Measurements from ENCODE around the gene OTUD3.

OTUD3 gene

DNA sequence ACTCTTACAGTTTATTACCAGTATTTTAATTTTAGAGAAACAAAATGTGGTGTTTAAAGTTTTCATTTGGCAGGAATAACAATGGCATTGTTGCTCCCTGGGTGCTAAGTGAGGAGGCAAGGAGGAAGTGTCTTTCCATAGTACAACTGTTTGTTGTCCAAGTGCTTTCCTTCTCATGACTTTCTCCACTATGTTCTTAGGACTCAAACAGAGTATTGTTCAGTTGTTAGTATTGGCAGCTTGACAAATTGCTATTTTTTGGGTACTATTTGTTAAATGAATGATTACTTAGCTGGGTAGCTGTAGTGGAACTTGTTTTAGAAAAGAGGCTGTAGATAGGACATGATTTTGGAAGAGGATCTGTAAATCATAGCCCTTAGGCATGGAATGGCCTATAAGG is 7.5 kb downstream of the OTUD3 start:
- in situ Hi-C loops (cut with MboI; ENCODE audit: low pct_unique_long_range_greater_than_20kb, low sequenced_read_pairs, unreplicated experiment): no loop called here
- TF ChIP-seq, protein P1, sequence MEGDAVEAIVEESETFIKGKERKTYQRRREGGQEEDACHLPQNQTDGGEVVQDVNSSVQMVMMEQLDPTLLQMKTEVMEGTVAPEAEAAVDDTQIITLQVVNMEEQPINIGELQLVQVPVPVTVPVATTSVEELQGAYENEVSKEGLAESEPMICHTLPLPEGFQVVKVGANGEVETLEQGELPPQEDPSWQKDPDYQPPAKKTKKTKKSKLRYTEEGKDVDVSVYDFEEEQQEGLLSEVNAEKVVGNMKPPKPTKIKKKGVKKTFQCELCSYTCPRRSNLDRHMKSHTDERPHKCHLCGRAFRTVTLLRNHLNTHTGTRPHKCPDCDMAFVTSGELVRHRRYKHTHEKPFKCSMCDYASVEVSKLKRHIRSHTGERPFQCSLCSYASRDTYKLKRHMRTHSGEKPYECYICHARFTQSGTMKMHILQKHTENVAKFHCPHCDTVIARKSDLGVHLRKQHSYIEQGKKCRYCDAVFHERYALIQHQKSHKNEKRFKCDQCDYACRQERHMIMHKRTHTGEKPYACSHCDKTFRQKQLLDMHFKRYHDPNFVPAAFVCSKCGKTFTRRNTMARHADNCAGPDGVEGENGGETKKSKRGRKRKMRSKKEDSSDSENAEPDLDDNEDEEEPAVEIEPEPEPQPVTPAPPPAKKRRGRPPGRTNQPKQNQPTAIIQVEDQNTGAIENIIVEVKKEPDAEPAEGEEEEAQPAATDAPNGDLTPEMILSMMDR (IDR thresholded peaks at IDR 0.05; ENCODE audit: extremely low read depth, insufficient read depth, missing control alignments): no peak
- no peak for DNase-seq (ENCODE audit: low spot score)

DNA sequence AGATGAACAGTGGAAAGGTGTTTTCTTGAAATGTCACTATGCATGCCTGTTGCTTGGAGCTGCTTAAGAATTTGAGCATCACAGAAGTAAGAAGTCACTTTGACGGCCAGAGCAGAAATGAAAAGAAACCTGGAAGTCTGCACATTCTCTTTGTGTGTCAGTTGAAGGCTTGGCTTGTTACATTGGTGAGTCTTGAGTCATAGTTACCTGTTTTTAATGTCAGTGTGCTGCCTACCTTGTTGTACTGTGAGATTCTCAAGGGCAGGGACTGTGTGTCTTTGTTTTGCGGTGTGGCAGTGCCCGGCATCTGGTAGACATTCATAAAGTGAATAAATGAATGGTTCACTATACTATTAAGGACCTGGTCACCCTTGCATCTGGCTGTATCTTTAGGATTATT is 9.9 kb downstream of the OTUD3 start:
- TF ChIP-seq, protein P1 (IDR thresholded peaks at IDR 0.05; ENCODE audit: extremely low read depth, insufficient read depth, missing control alignments): no peak
- no peak for DNase-seq (ENCODE audit: low spot score)
- in situ Hi-C loops (cut with MboI; ENCODE audit: low pct_unique_long_range_greater_than_20kb, low sequenced_read_pairs, unreplicated experiment): no loop called here

DNA sequence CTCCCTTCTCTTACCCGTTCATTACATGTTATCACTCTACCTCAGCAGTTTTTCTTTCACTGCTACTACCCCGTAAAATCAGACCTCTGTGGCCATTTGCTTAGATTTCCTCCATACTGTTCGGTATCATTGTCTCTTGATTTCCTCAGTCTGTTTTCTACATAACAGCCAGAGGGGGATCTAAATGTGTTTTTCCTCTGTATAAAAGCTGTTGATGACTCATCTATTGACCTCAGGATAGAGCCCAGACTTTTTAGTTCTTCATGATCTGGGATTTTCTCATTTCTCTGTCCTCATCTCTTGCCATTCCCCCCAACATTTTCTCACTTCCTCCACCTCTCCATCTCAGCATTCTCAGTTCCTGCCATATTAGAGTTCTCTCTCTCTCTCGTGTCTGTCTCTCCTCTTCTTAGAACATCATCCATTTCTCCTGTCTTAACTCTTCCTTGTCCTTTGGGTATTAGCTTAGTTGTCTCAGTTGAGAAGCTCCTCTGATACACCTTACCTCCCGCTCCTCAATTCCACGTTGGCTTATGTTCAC is 10.5 kb downstream of the OTUD3 start:
- no peak for DNase-seq (ENCODE audit: low spot score)
- TF ChIP-seq, protein P1 (IDR thresholded peaks at IDR 0.05; ENCODE audit: extremely low read depth, insufficient read depth, missing control alignments): no peak
- in situ Hi-C loops (cut with MboI; ENCODE audit: low pct_unique_long_range_greater_than_20kb, low sequenced_read_pairs, unreplicated experiment): no loop called here

DNA sequence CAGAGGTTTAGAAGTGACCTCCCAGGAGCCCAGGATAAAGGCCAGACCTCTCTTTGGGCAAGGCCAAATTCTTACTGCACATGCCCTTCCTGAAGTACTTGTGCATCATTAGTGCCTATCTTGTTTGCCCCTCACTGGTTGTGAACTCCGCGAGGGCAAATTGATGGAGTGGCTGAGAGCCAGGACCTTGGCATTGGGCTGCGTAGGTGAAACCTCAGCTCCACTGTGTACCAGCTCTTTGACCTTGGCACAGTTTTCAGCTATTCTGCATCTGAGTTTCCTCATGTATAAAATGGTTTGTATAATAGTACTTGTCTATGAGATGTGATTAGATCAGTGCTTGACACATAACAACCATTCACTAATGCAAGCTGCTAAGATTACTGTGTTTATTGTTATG is 11.5 kb downstream of the OTUD3 start:
- TF ChIP-seq, protein P1 (IDR thresholded peaks at IDR 0.05; ENCODE audit: extremely low read depth, insufficient read depth, missing control alignments): no peak
- in situ Hi-C loops (cut with MboI; ENCODE audit: low pct_unique_long_range_greater_than_20kb, low sequenced_read_pairs, unreplicated experiment): no loop called here

DNA sequence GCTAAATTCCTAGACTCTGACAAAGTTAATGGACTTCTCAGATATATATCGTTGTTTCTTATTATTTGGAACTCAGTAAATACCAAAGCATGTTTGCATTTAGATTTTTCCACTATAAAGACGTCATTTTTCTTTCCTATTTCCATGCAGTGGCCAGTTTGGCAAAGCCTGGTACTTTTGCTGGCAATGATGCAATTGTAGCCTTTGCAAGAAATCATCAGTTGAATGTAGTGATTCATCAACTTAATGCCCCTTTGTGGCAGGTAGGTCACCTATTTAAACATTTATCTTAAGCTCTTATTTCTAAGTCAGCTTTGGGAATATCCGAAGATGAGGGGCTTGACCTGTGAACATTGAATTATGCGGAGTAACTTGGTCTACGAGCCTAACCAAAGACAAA is 12.0 kb downstream of the OTUD3 start:
- no peak for DNase-seq (ENCODE audit: low spot score)
- in situ Hi-C loops (cut with MboI; ENCODE audit: low pct_unique_long_range_greater_than_20kb, low sequenced_read_pairs, unreplicated experiment): no loop called here
- TF ChIP-seq, protein P1 (IDR thresholded peaks at IDR 0.05; ENCODE audit: extremely low read depth, insufficient read depth, missing control alignments): no peak

More for the DNA sequence above, 11.5 kb downstream of the OTUD3 start:
- DNase-seq (ENCODE audit: low spot score): no peak

DNA sequence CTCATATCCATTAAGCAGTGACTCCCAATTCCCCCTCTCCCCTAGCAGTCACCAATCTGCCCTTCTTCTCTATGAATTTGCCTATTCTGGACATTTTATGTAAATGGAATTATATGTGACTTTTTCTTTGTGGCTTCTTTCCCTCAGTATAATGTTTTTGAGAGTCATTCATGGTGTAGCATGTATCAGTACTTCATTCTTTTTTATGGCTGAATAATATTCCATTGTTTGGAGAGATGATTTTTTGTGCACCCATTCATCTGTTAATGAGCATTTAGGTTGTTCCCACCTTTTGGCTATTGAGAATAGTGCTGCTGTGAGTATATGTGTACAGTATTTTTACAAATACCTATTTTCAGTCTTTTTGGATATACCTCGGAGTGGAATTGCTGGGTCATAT is 19.5 kb downstream of the OTUD3 start:
- TF ChIP-seq, protein P1 (IDR thresholded peaks at IDR 0.05; ENCODE audit: extremely low read depth, insufficient read depth, missing control alignments): no peak
- DNase-seq (ENCODE audit: low spot score): no peak
- in situ Hi-C loops (cut with MboI; ENCODE audit: low pct_unique_long_range_greater_than_20kb, low sequenced_read_pairs, unreplicated experiment): loop anchor here (25.0 kb wide), 1 partner anchor 236 kb away; the partner anchor contains the start of gene PLA2G2F
